ENCODE data around the gene NFKBIL1. TPM values are rescaled to one million over a fixed set of nuclear protein-coding genes. Genes with fewer than 3 reads are reported as not detected.

NFKBIL1 gene
- total and polyA plus RNA-seq, 10 of the 15 experiments (the other 5 are each of a cell fraction or from before 2014, with no cell fraction given), result 0.19 to 15.1 (median 7.0) TPM

GRCh38 chr6:31575335-31575901, 28.0 kb downstream of the NFKBIL1 start, which contains the start of gene TNF:
Gene TNF (plus strand): TSS chr6:31575565. CDS start chr6:31575742, 177 bp downstream.
- Histone ChIP-seq H4K20me1 (ENCODE audit: control insufficient read depth, insufficient read depth) (no peaks in the 10 kb centered on the region), H3K4me2 (ENCODE audit: control insufficient read depth, insufficient read depth) (peak within 1 kb of the TSS; percentile 84), H3K79me2 (ENCODE audit: control insufficient read depth, insufficient read depth, low read length) (peaks cover 84% of the 10 kb centered on the region), H3K27me3 (replicated peaks in 1 of 2; ENCODE audit: control insufficient read depth in 2 of 2, insufficient read depth in 2 of 2, low read length in 1 of 2) (no peaks in the 10 kb centered on the region), H3K4me1 (ENCODE audit: control insufficient read depth, insufficient read depth, low read length) (peaks cover 57% of the 10 kb centered on the region), H3K4me3 (peak within 1 kb of the TSS; percentile 91), H3K9me3 (replicated peaks; ENCODE audit: control insufficient read depth, insufficient read depth, low read length) (no peaks in the 10 kb centered on the region), H3K36me3 (ENCODE audit: control insufficient read depth in 2 of 2, insufficient read depth in 2 of 2, low read length in 1 of 2) (peaks cover 0 to 7% of the 10 kb centered on the region in 2 experiments; a peak in 2 of 4 replicates), H3K27ac (ENCODE audit: control insufficient read depth, insufficient read depth) (peak within 1 kb of the TSS; percentile 96), H2AFZ (ENCODE audit: control insufficient read depth, low read depth, low read length) (no peak within 1 kb of the TSS), H3K9ac (ENCODE audit: control insufficient read depth, insufficient read depth, low read length) (peak within 1 kb of the TSS; percentile 82)
- ATAC-seq (peak; percentile 44), FAIRE-seq (peak; percentile 68), DNase-seq (ENCODE audit: low read depth, low spot score) (peak; percentile 91)
- ChIA-PET POLR2A (interaction anchor here (0.9 to 17.1 kb wide), 11 partner anchors 8 to 252 kb away, joined by 3 to 282 read pairs (median 14); partner anchors contain the start of genes ATP6V1G2, DDX39B, HSPA1B and LST1), SMC1A (ENCODE audit: uncharacterized antibody, unreplicated experiment) (interaction anchor here (0.6 to 45.5 kb wide), 6 partner anchors 9 to 390 kb away, joined by 3 to 1989 read pairs (median 30); partner anchors contain the start of genes ATP6V1G2, DDX39B, LST1 and LTA), RAD21 (ENCODE audit: unreplicated experiment) (interaction anchor here (0.5 to 17.5 kb wide), 13 partner anchors 8 to 1396 kb away, joined by 3 to 620 read pairs (median 5); partner anchors contain the start of genes ATP6V1G2, DDX39B, GPANK1 and LST1), CTCF (interaction anchor here (0.9 to 31.0 kb wide), 4 partner anchors 18 to 244 kb away, joined by 3 to 2098 read pairs (median 396); partner anchors contain the start of genes ATP6V1G2, DDX39B, LST1 and LTA)
- in situ Hi-C loops (cut with MboI) (no loop called here), intact Hi-C loops (cut with micrococcal nuclease; ENCODE audit: unreplicated experiment) (no loop called here)
- BruUV-seq (replicated peaks), result no TSS peak
- 1% methylated on average over 17 of the region's 19 CpGs for WGBS (ENCODE audit: insufficient coverage, insufficient replicate concordance, low lambda C conversion rate, missing lambda C conversion rate)
- TF ChIP-seq GATAD2B (conservative IDR thresholded peaks at IDR 0.05; ENCODE audit: low read depth) (peak; percentile 50; the same call in 1 of the 2 replicates), RAD21 (IDR thresholded peaks at IDR 0.05; ENCODE audit: insufficient read depth, low read depth, low read length) (0 out of 2 replicates have a peak, but pooled peaks have one; percentile 12), PKNOX1 (IDR thresholded peaks at IDR 0.05) (peak; percentile 51), BCL3 (IDR thresholded peaks at IDR 0.05; ENCODE audit: borderline replicate concordance, insufficient read depth, low read depth, low read length, poor library complexity, severe bottlenecking) (peak; percentile 66), CBFB (IDR thresholded peaks at IDR 0.05; ENCODE audit: low read depth) (peak; percentile 96), CEBPZ (IDR thresholded peaks at IDR 0.05; ENCODE audit: low read depth, low read length) (0 out of 2 replicates have a peak, but pooled peaks have one; percentile 8), SMAD5 (IDR thresholded peaks at IDR 0.05; ENCODE audit: low read depth) (peak; percentile 99), CUX1 (IDR thresholded peaks at IDR 0.05; ENCODE audit: insufficient replicate concordance, low read depth, low read length) (peak; percentile 8), TBL1XR1 (IDR thresholded peaks at IDR 0.05; ENCODE audit: low read depth, low read length) (peak; percentile 65; the same call in 1 of the 2 replicates), HDAC6 (IDR thresholded peaks at IDR 0.05; ENCODE audit: unreplicated experiment) (peak; percentile 90), STAT3 (IDR thresholded peaks at IDR 0.05; ENCODE audit: low read depth, low read length) (no peak)
